ENCODE results near the gene ZC3H7A.
"Not testable (repeated sequence)": the region's sequence is repeated elsewhere in the genome, so short reads cannot be mapped to it uniquely, and the experiment has no call there.

ZC3H7A gene

DNA sequence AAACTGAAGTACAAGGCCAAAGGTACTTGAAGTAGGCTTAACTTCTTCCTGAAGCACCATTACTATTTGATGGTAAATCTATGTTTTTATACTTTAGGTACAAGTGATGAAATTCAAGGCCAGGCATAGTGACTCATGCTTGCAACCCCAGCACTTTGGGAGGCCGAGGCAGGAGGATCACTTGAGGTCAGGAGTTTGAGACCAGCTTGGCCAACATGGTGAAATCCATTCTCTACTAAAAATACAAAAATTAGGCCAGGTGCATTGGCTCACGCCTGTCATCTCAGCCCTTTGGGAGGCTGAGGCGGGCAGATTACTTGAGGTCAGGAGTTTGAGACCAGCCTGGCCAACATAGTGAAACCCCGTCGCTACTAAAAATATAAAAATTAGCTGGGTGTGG lies 26.6 kb upstream of the ZC3H7A start:
- H3K36me3 Mint-ChIP-seq; ATAC-seq (replicated peaks); H3K4me3 Mint-ChIP-seq; H3K4me1 Mint-ChIP-seq; H3K9me3 Mint-ChIP-seq; DNase-seq; H3K27me3 Mint-ChIP-seq; H3K27ac Mint-ChIP-seq: not testable (repeated sequence)

DNA sequence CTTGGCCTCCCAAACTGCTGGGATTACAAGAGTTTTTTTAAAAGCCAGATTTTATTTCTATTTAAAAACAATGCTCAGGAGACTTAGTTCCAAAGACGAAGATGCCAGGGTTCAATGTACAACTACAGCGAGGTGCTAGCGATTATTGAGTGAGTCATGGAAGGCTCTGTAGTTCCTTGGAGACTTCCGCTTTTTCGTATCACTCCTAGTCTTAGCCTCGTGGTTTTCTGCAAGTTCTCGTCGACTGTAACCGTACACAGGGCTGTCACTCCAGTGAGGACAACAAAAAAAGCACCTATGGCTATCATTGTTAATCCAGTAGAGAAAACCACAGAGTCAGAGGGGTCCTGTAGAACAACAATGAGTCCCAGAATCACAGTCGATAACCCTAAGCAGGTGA lies 22.7 kb upstream of the ZC3H7A start:
- H3K27ac Mint-ChIP-seq = no peak overlapping the region
- no peak for DNase-seq
- ATAC-seq (replicated peaks) = peak; percentile 65 to 68
- no peaks in the 10 kb centered on the region for H3K9me3 Mint-ChIP-seq
- H3K4me1 Mint-ChIP-seq = no peaks in the 10 kb centered on the region
- no peaks in the 10 kb centered on the region for H3K36me3 Mint-ChIP-seq
- no peak overlapping the region for H3K4me3 Mint-ChIP-seq
- no peaks in the 10 kb centered on the region for H3K27me3 Mint-ChIP-seq

DNA sequence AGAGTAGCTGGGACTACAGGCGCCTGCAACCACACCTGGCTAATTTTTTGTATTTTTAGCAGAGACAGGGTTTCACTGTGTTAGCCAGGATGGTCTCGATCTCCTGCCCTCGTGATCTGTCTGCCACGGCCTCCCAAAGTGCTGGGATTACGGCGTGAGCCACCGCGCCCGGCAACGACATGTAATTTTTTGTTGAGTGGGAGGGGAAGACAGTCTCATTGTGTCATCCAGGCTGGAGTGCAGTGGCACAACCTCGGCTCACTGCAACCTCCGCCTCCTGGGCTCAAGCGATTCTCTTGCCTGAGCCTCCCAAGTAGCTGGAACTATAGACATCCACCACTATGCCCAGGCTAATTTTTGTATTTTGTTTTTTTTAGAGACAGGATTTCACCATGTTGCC lies 21.9 kb upstream of the ZC3H7A start:
- not testable (repeated sequence) for DNase-seq

DNA sequence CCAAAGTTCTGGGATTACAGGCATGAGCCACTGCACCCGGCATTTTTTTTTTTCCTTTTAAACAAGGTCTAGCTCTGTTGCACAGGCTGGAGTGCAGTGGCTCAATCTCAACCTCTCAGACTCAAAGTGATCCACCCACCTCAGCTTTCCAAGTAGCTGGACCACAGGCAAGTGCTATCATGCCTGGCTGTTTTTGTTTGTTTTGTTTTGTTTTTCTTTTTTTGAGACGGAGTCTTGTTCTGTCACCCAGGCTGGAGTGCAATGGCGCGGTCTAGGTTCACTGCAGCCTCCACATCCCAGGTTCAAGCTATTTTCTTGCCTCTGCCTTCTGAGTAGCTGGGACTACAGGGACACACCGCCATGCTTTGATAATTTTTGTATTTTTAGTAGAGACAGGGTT lies 19.1 kb upstream of the ZC3H7A start:
- H3K9me3 Mint-ChIP-seq = no peaks in the 10 kb centered on the region
- H3K27ac Mint-ChIP-seq = no peak overlapping the region
- H3K4me1 Mint-ChIP-seq = peaks cover 0 to 1% of the 10 kb centered on the region in 2 donors
- no peaks in the 10 kb centered on the region for H3K27me3 Mint-ChIP-seq
- no peak overlapping the region for H3K4me3 Mint-ChIP-seq
- DNase-seq (no peak), ATAC-seq (replicated peaks) (no peak)
- no peaks in the 10 kb centered on the region for H3K36me3 Mint-ChIP-seq

More for the DNA sequence above, 21.9 kb upstream of the ZC3H7A start:
- not testable (repeated sequence) for H3K4me3 Mint-ChIP-seq; H3K27me3 Mint-ChIP-seq; H3K27ac Mint-ChIP-seq; ATAC-seq (replicated peaks); H3K4me1 Mint-ChIP-seq; H3K36me3 Mint-ChIP-seq; H3K9me3 Mint-ChIP-seq

DNA sequence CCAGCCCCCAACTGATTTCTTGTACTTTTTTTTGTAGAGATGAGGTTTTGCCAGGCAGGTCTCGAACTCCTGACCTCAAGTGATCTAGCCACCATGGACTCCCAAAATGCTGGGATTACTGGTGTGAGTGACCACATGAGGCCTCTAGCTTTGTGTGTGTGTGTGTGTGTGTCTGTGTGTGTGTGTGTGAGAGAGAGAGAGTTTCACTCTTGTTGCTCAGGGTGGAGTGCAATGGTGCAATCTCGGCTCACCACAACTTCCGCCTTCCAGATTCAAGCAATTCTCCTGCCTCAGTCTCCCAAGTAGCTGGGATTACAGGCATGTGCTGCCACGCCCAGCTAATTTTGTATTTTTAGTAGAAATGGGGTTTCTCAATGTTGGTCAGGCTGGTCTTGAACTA lies 17.7 kb upstream of the ZC3H7A start:
- not testable (repeated sequence) for H3K36me3 Mint-ChIP-seq; H3K9me3 Mint-ChIP-seq; H3K4me3 Mint-ChIP-seq; H3K27me3 Mint-ChIP-seq; DNase-seq; ATAC-seq (replicated peaks); H3K27ac Mint-ChIP-seq; H3K4me1 Mint-ChIP-seq

DNA sequence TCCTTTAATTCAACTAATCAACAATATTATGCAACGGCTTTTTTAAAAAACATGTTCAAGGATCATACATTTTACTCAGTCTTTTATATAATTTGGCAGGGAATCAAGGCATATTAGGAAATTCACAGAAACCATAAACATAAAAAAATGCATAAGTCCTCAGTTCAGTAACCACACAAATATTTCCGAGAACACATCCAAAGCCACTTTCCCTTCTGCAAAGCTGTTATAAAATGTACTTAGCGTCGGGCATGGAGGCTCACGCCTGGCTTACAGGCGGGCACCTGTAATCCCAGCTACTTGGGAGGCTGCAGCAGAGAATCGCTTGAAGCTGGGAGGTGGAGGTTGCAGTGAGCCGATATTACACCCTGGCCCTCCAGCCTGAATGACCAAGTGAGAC lies 9.7 kb upstream of the ZC3H7A start:
- no peaks in the 10 kb centered on the region for H3K27me3 Mint-ChIP-seq
- H3K36me3 Mint-ChIP-seq = peaks cover 0 to 3% of the 10 kb centered on the region in 2 donors
- H3K9me3 Mint-ChIP-seq = peaks cover 4 to 5% of the 10 kb centered on the region in 2 donors
- no peak for ATAC-seq (replicated peaks)
- no peak for DNase-seq
- H3K27ac Mint-ChIP-seq = no peak overlapping the region
- H3K4me1 Mint-ChIP-seq = peaks cover 9 to 10% of the 10 kb centered on the region in 2 donors
- no peak overlapping the region for H3K4me3 Mint-ChIP-seq

DNA sequence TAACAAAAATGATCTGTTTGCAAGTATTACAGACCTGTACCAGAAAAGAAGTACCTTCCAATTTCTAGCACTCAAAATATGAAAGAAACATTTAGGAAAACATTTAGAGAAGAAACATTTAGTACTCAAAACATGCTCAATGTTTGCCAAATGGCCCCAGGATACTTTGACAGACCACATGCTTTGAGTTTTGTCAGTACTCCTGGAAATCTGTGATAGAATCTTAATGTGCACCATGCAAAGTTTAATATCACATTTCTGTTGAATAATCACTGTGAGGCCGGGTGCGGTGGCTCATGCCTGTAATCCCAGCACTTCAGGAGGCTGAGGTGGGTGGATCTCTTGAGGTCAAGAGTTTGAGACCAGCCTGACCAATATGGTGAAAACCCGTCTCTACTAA lies 8.5 kb upstream of the ZC3H7A start:
- Mint-ChIP-seq H3K4me1 (peaks cover 13 to 16% of the 10 kb centered on the region in 2 donors), H3K27ac (no peak overlapping the region), H3K9me3 (peaks cover 4 to 5% of the 10 kb centered on the region in 2 donors), H3K27me3 (no peaks in the 10 kb centered on the region), H3K36me3 (peaks cover under 1 to 7% of the 10 kb centered on the region in 2 donors), H3K4me3 (no peak overlapping the region)
- no peak for ATAC-seq (replicated peaks)
- DNase-seq = no peak

DNA sequence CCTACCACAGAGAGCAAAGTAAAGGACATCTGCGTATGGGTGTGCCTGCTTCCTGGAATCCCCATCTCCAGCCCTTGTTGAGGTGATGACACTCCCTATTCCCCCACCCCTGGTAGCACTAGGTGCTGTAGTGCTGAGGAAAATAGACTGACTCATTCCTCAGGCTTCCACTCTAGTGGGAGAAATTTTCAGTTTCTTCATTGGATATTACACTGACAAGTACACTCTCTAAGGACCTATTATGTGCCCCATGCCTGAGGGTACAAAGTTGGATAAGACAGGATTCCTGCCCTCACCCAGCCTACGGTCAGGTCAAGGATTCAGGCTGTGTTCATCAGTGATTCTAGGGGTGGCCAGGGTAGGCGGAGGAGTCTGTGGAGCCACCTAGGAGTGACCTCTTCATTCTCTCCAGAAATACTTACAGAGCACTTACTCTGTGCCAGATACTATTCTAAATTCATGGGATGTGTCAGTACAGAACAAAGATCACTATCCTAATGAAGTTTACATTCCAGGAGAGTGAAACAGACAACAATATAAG lies 4.5 kb upstream of the ZC3H7A start:
- no peak for ATAC-seq (replicated peaks)
- H3K27ac Mint-ChIP-seq = peak overlapping the region; percentile 25
- no peak overlapping the region for H3K4me3 Mint-ChIP-seq
- no peaks in the 10 kb centered on the region for H3K9me3 Mint-ChIP-seq
- H3K36me3 Mint-ChIP-seq = peaks cover 10 to 16% of the 10 kb centered on the region in 2 donors
- H3K27me3 Mint-ChIP-seq = no peaks in the 10 kb centered on the region
- no peak for DNase-seq
- peaks cover 33 to 39% of the 10 kb centered on the region in 2 donors for H3K4me1 Mint-ChIP-seq

DNA sequence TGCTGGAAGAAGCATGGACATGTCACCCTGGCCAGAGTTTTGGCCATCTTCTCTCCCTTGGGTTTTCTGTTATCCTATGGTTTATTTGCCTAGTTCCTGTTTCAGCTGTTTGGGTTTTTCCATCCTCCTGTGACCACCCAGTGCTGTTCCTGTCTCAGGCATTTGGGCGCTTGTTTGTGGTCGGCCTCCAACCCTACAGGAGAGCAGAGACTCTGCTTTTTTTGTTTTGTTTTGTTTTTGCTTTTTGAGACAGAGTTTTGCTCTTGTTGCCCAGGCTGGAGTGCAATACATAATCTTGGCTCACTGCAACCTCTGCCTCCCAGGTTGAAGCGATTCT lies 3.3 kb upstream of the ZC3H7A start:
- peak overlapping the region; percentile 89 to 93 for H3K4me3 Mint-ChIP-seq

DNA sequence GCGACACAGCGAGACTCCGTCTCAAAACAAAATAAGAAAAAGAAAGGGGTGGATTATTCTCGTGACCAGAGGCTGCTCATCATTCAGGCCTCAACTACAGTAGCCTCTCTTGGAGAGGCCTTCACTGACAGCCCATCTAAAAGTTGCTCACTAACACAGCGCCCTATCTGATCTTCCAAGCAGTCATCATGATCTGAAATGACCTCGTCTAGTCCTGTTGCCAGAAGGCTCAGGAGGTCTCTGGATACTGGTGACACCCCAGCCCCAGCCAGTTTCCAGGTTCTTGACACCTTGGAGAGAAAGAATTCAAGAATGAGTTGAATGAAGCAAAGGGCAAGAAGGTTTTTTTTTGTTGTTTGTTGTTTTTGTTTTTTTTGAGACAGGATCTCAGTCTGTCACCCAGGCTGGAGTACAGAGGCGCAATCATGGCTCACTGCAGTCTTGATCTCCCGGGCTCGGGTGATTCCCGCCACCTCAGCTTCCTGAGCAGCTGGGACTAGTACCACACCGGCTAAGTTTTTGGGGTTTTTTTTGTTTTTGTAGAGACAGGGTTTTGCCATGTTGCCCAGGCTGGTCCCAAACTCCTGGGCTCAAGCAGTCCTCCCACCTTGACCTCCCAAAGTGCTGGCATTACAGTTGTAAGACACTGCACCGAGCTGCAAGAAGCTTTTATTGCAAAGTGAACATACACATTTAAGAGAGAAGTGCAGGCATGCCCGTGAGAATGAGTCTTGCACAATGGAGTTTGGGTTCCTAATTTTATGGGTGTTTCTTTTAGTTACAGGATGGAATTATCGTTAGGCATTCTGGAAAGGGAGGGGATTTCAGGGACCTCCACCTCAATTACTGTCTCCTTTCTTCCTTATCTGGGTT lies 2.7 kb upstream of the ZC3H7A start:
- Mint-ChIP-seq H3K4me1 (peaks cover 41 to 55% of the 10 kb centered on the region in 2 donors), H3K36me3 (peaks cover 22% of the 10 kb centered on the region in 2 donors), H3K27me3 (no peaks in the 10 kb centered on the region)

More for the DNA sequence above, 3.3 kb upstream of the ZC3H7A start:
- Mint-ChIP-seq H3K36me3 (peaks cover 16 to 18% of the 10 kb centered on the region in 2 donors), H3K4me1 (peaks cover 37 to 49% of the 10 kb centered on the region in 2 donors), H3K27ac (peak overlapping the region; percentile 82), H3K27me3 (no peaks in the 10 kb centered on the region), H3K9me3 (no peaks in the 10 kb centered on the region)
- no peak for DNase-seq
- no peak for ATAC-seq (replicated peaks)

DNA sequence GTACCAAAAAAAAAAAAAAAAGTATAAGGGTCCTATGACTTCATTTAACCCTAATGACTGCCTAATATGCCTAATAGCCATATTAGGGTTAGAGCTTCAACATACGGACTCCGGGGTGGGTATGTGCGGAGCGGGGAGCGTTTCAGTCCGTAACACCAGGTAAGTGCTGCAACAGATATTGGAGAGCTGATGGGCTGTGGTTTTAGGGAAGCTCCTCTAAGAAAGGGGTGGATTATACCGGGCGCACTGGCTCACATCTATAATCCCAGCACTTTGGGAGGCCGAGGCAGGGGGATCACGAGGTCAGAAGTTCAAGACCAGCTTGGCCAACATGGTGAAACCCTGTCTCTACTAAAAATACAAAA lies 1.9 kb upstream of the ZC3H7A start:
- Mint-ChIP-seq H3K4me1 (peaks cover 45 to 62% of the 10 kb centered on the region in 2 donors), H3K4me3 (peak overlapping the region; percentile 89 to 93), H3K9me3 (no peaks in the 10 kb centered on the region), H3K36me3 (peaks cover 28 to 29% of the 10 kb centered on the region in 2 donors), H3K27me3 (no peaks in the 10 kb centered on the region), H3K27ac (peak overlapping the region; percentile 77)
- no peak for DNase-seq
- no peak for ATAC-seq (replicated peaks)

More for the DNA sequence above, 2.7 kb upstream of the ZC3H7A start:
- H3K9me3 Mint-ChIP-seq = no peaks in the 10 kb centered on the region
- peak overlapping the region; percentile 89 to 93 for H3K4me3 Mint-ChIP-seq
- peak overlapping the region; percentile 82 for H3K27ac Mint-ChIP-seq
- no peak for ATAC-seq (replicated peaks)
- no peak for DNase-seq

DNA sequence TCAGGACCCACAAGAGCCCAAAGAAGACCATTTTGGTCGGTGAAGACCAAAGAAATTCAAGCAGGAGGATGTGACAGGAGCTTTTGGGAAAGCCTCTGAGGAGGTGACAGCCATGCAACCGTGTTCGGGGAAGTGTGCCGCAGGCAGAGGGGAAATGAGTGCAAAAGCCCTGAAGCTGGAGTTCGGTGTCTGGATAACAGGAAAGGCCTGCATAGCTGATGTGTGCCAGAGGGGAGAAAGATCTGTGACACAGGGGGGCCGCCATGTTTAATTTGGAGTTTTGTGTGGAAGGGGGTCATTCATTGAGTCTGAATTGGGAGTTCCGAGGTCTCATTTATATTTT lies 870 bp upstream of the ZC3H7A start:
- Mint-ChIP-seq H3K36me3 (peaks cover 30 to 33% of the 10 kb centered on the region in 2 donors), H3K4me1 (peaks cover 48 to 71% of the 10 kb centered on the region in 2 donors), H3K9me3 (no peaks in the 10 kb centered on the region), H3K4me3 (peak overlapping the region; percentile 89 to 93), H3K27me3 (no peaks in the 10 kb centered on the region), H3K27ac (peak overlapping the region; percentile 93)
- DNase-seq = no peak
- no peak for ATAC-seq (replicated peaks)

DNA sequence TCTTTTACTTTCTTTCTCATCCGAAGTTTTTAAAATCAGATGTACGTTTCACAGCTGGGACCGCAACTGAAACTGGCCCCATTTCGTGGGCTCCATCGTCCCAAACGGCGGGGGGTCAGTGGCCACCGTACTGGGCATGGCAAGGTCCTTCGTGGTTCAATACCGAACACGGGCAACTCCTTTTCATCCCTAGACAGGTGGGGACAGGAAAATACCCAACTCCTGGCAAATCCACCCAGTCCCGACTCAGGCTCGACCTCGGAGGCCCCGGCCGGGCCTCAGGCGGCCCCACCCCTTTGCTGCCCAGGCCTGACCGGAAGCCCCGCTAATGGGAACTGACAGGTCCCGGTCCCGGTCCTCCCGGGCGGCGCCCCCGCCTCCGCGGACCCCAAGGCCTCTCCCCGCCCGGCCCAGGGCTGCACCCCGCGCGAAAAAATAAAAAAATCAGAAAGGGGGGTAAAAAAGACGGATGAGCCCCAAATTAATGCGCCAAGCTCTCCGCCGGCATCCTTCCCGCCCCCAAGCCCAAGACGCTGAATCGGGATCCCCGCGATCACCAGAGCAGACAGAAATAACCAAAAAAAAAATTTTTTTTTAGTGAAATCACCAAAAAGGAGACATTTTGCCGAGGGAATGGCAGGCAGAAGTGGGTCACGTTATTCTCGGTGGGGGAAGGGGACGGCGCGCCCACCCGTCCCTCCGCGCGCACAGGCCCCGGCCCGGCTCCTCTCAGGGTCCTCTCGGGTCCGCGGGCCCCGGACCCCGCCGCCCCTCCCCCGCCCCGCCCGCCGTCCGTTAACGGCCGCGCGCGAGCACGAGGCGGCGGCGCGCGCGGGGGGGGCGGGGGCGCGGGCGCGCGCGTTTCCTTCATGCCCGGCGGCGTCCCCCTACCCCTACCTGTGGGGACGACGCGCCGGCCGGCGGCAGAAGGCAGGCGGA lies 562 bp downstream of the ZC3H7A start:
- Mint-ChIP-seq H3K4me3 (peak overlapping the region; percentile 83 to 90), H3K4me1 (peaks cover 49 to 82% of the 10 kb centered on the region in 2 donors), H3K36me3 (peaks cover 28 to 30% of the 10 kb centered on the region in 2 donors), H3K27me3 (no peaks in the 10 kb centered on the region), H3K9me3 (no peaks in the 10 kb centered on the region), H3K27ac (peak overlapping the region; percentile 96)
- ATAC-seq (replicated peaks) (peak; percentile 1 to 20), DNase-seq (no peak)

DNA sequence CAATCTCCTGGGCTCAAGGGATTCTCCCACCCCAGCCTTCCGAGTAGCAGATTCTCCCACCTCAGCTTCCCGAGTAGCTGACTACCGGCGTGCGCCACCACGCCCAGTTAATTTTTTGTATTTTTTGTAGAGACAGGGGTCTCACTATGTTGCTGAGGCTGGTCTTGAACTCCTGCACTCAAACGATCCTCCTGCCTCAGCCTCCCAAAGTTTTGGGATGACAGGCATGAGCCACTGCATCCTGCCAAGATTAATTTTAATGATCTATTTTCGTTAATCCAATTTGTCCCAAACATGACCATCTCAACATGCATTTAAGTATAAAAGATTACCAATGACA lies 1.2 kb downstream of the ZC3H7A start:
- Mint-ChIP-seq H3K27ac (peak overlapping the region; percentile 96), H3K4me1 (peaks cover 52 to 86% of the 10 kb centered on the region in 2 donors), H3K36me3 (peaks cover 31 to 34% of the 10 kb centered on the region in 2 donors), H3K4me3 (peak overlapping the region; percentile 83 to 90), H3K9me3 (no peaks in the 10 kb centered on the region), H3K27me3 (no peaks in the 10 kb centered on the region)
- no peak for DNase-seq
- no peak for ATAC-seq (replicated peaks)

Measured in stimulated activated naive B cell treated with anti-CD40 and anti-IgM and Interleukin-4, amounts not matched to agents 10 μg/mL and 1 μg/mL and 100 μg/mL, for 72 hours (primary cell).